SK-N-SH treated with all-trans-retinoic acid at 6 μM for 48 hours (cell line): ENCODE data around the gene LRRC23.
A peak's percentile ranks its signal among the peaks of the same experiment; 100 is the strongest.

ENCODE experiments used
- ATAC-seq: fragments of 200-7000 bp; cut with Tn5 transposase; 3 replicates; pipeline ENCODE4 v1.9.1; 2020; ENCODE audit warnings: mild to moderate bottlenecking, moderate library complexity
- ARNTL ChIP-seq: fragments of 450-650 bp; formaldehyde crosslinking; IDR thresholded peaks from 2 replicates; pipeline ENCODE4 v1.5.0; 2020; ENCODE audit warnings: low read depth, mild to moderate bottlenecking, moderate library complexity, borderline replicate concordance
- BACH2 ChIP-seq: fragments of 250-450 bp; sonication (Bioruptor Pico); IDR thresholded peaks from 2 replicates; pipeline ENCODE4 v1.9.0; 2021; ENCODE audit warnings: mild to moderate bottlenecking, borderline replicate concordance
- CSDC2 ChIP-seq: fragments of 250-450 bp; sonication (Bioruptor Pico); IDR thresholded peaks from 2 replicates; pipeline ENCODE4 v1.5.0; 2020; ENCODE audit warnings: mild to moderate bottlenecking, moderate library complexity
- ESRRG ChIP-seq: fragments of 250-450 bp; sonication (Bioruptor Pico); IDR thresholded peaks from 2 replicates; pipeline ENCODE4 v1.6.1; 2021; ENCODE audit warnings: mild to moderate bottlenecking
- GLIS3 ChIP-seq: fragments of 250-450 bp; sonication (Bioruptor Pico); IDR thresholded peaks from 2 replicates; pipeline ENCODE4 v1.5.0; 2020; ENCODE audit warnings: mild to moderate bottlenecking, moderate library complexity
- ISL1 ChIP-seq: fragments of 250-450 bp; sonication (Bioruptor Pico); IDR thresholded peaks from 2 replicates; pipeline ENCODE4 v2.1.2; 2022; ENCODE audit warnings: mild to moderate bottlenecking, moderate library complexity
- OSR1 ChIP-seq: fragments of 250-450 bp; sonication (Bioruptor Pico); IDR thresholded peaks from 2 replicates; pipeline ENCODE4 v1.8.0; 2022; ENCODE audit warnings: moderate library complexity, mild to moderate bottlenecking, inconsistent platforms
- PPARA ChIP-seq: fragments of 250-450 bp; sonication (Bioruptor Pico); IDR thresholded peaks from 2 replicates; pipeline ENCODE4 v1.5.0; 2020; ENCODE audit warnings: mild to moderate bottlenecking, borderline replicate concordance
- RARB ChIP-seq: fragments of 250-450 bp; sonication (Bioruptor Pico); IDR thresholded peaks from 2 replicates; pipeline ENCODE4 v1.8.0; 2021; ENCODE audit warnings: mild to moderate bottlenecking, moderate library complexity
- SNAI2 ChIP-seq: fragments of 250-450 bp; sonication (Bioruptor Pico); IDR thresholded peaks from 2 replicates; pipeline ENCODE4 v1.5.0; 2020; ENCODE audit warnings: mild to moderate bottlenecking, moderate library complexity
- TCF4 ChIP-seq: fragments of 250-450 bp; sonication (Bioruptor Pico); IDR thresholded peaks from 2 replicates; pipeline ENCODE4 v1.8.0; 2021; ENCODE audit warnings: mild to moderate bottlenecking, moderate library complexity, borderline replicate concordance
- TOX ChIP-seq: fragments of 250-450 bp; sonication (Bioruptor Pico); IDR thresholded peaks from 2 replicates; pipeline ENCODE4 v1.8.0; 2021; ENCODE audit warnings: mild to moderate bottlenecking, moderate library complexity, borderline replicate concordance
- ZC3H10 ChIP-seq: fragments of 250-450 bp; sonication (Bioruptor Pico); IDR thresholded peaks from 2 replicates; pipeline ENCODE4 v1.5.1; 2021; ENCODE audit warnings: mild to moderate bottlenecking, moderate library complexity
- ZFP3 ChIP-seq: fragments of 250-450 bp; sonication (Bioruptor Pico); IDR thresholded peaks from 2 replicates; pipeline ENCODE4 v1.5.0; 2020; ENCODE audit warnings: mild to moderate bottlenecking, moderate library complexity
- ZFP30 ChIP-seq: fragments of 450-650 bp; formaldehyde crosslinking; IDR thresholded peaks from 2 replicates; pipeline ENCODE4 v1.5.0; 2022; ENCODE audit warnings: mild to moderate bottlenecking, moderate library complexity
- ZNF565 ChIP-seq: fragments of 450-650 bp; formaldehyde crosslinking; conservative IDR thresholded peaks from 2 replicates; pipeline ENCODE4 v1.5.0; 2020; ENCODE audit warnings: low read depth, mild to moderate bottlenecking, moderate library complexity
- ZNF70 ChIP-seq: fragments of 450-650 bp; formaldehyde crosslinking; IDR thresholded peaks from 2 replicates; pipeline ENCODE4 v1.5.0; 2020; ENCODE audit warnings: mild to moderate bottlenecking, moderate library complexity
- TF ChIP-seq, protein P1 (sequence below): fragments of 250-450 bp; sonication (Bioruptor Pico); IDR thresholded peaks from 2 replicates; pipeline ENCODE4 v1.5.1; 2020; ENCODE audit warnings: low read depth, mild to moderate bottlenecking, moderate library complexity
- TF ChIP-seq, protein P2 (sequence below): fragments of 250-450 bp; sonication (Bioruptor Pico); IDR thresholded peaks from 2 replicates; pipeline ENCODE4 v1.8.0; 2020; ENCODE audit warnings: mild to moderate bottlenecking, moderate library complexity, borderline replicate concordance
- TF ChIP-seq, protein P3 (sequence below): fragments of 250-450 bp; sonication (Bioruptor Pico); IDR thresholded peaks from 2 replicates; pipeline ENCODE4 v1.5.1; 2021; ENCODE audit warnings: mild to moderate bottlenecking, moderate library complexity

Gene LRRC23

DNA sequence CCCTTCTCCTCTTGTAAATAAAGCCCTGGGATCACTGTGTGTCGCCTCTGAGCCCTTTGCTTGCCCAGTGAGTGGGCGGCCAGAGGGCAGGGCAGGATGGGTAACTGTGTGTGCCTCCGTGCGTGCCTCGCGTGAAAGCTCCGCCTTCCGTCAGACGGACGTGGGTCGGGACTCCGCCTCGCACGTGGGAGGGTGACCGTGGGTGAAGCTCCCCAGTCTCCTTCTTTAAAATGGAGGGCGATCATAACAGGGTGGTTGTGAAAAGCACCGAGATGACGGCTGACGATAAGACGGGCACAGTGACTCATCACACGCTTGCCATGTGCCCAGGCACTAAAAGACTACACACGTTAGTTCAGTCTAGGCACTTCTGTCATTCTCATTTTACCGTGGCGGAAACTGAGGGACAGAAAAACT, 56.7 kb downstream of the LRRC23 start:
- no peak for ATAC-seq
- TF ChIP-seq TCF4 (CRISPR knock-in tag) (no peak), ZFP30 (no peak), GLIS3 (CRISPR knock-in tag) (no peak), ESRRG (CRISPR knock-in tag) (no peak), ISL1 (CRISPR knock-in tag) (no peak), OSR1 (CRISPR knock-in tag) (no peak), SNAI2 (CRISPR knock-in tag) (no peak), ZC3H10 (CRISPR knock-in tag) (no peak), ZNF70 (no peak)

DNA sequence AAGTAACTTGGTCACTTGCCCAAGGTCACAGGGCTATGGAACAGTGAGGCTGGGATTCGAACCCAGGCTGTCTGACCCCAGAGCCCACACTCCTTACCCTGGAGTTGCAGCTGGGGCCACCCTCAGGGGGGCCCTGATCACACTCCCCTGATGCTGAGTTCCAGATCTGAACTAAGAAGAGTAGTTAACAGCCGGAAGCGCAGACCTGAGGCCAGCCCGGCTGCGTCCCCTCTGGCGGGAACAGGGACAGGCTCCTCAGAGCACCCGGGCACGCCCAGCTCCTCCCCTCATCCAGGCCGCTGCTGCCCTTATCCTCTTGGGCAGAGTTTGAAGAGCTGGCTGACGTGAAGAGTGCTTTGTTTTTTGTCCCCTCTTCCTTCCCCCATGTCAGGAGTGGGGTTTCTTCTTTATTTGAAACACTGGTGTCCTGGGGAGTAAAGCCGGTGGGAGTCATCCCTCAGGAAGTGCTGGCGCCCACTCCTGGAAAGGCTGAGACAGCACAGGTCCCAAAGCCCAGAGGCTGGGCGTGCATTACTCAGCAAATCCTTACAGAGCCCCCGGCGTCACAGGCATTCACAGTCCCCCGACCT, 57.2 kb downstream of the LRRC23 start:
- peak; percentile 72 for ATAC-seq
- TF ChIP-seq ARNTL (CRISPR knock-in tag): no peak
- TF ChIP-seq ZFP3 (CRISPR knock-in tag): no peak
- TF ChIP-seq, protein P1, sequence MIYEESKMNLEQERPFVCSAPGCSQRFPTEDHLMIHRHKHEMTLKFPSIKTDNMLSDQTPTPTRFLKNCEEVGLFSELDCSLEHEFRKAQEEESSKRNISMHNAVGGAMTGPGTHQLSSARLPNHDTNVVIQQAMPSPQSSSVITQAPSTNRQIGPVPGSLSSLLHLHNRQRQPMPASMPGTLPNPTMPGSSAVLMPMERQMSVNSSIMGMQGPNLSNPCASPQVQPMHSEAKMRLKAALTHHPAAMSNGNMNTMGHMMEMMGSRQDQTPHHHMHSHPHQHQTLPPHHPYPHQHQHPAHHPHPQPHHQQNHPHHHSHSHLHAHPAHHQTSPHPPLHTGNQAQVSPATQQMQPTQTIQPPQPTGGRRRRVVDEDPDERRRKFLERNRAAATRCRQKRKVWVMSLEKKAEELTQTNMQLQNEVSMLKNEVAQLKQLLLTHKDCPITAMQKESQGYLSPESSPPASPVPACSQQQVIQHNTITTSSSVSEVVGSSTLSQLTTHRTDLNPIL: no peak
- no peak for TF ChIP-seq ZNF565 (CRISPR knock-in tag)
- TF ChIP-seq ESRRG (CRISPR knock-in tag): no peak
- no peak for TF ChIP-seq ZC3H10 (CRISPR knock-in tag)
- TF ChIP-seq, protein P2, sequence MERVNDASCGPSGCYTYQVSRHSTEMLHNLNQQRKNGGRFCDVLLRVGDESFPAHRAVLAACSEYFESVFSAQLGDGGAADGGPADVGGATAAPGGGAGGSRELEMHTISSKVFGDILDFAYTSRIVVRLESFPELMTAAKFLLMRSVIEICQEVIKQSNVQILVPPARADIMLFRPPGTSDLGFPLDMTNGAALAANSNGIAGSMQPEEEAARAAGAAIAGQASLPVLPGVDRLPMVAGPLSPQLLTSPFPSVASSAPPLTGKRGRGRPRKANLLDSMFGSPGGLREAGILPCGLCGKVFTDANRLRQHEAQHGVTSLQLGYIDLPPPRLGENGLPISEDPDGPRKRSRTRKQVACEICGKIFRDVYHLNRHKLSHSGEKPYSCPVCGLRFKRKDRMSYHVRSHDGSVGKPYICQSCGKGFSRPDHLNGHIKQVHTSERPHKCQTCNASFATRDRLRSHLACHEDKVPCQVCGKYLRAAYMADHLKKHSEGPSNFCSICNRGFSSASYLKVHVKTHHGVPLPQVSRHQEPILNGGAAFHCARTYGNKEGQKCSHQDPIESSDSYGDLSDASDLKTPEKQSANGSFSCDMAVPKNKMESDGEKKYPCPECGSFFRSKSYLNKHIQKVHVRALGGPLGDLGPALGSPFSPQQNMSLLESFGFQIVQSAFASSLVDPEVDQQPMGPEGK (CRISPR knock-in tag): no peak
- no peak for TF ChIP-seq GLIS3 (CRISPR knock-in tag)
- no peak for TF ChIP-seq ZNF70
- TF ChIP-seq ISL1 (CRISPR knock-in tag): no peak
- TF ChIP-seq PPARA: no peak
- no peak for TF ChIP-seq BACH2 (CRISPR knock-in tag)

DNA sequence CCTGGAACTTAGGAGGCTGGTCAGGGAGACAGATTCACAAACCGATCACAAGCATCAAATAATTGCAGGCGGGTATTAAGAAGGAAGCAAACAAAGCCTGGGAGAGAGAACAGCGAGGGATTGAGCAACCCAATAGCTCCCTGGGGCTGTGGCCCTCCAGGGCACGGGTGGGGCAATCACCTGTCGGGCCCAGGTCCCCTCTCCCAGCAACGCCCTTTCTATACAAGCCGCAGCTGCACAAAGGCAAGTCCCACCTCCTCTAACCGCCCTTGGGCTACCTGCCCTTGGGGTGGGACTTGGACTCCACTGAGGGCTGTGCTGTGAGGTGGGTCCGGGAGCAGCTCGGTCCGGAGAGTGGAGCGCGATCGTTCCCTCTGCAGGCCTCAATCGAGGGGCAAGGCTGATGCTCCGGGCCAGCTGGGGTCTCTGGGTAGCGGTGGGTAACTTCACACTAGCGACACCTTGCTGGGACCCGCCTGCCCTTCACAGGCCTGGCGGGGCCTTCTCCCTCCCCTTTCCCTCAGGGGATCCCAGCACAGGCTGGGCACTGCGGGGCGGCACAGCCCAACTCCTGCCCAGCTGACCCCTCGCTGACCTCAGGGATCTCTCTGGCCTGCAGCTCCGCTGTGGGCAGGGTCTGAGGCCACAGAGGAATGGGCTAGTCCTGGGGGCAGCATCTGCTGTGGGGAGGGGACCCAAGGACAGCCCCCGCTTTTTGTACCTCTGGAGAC, 57.8 kb downstream of the LRRC23 start:
- TF ChIP-seq, protein P3, sequence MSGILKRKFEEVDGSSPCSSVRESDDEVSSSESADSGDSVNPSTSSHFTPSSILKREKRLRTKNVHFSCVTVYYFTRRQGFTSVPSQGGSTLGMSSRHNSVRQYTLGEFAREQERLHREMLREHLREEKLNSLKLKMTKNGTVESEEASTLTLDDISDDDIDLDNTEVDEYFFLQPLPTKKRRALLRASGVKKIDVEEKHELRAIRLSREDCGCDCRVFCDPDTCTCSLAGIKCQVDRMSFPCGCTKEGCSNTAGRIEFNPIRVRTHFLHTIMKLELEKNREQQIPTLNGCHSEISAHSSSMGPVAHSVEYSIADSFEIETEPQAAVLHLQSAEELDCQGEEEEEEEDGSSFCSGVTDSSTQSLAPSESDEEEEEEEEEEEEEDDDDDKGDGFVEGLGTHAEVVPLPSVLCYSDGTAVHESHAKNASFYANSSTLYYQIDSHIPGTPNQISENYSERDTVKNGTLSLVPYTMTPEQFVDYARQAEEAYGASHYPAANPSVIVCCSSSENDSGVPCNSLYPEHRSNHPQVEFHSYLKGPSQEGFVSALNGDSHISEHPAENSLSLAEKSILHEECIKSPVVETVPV (CRISPR knock-in tag): no peak
- TF ChIP-seq ZFP30 (no peak), SNAI2 (CRISPR knock-in tag) (no peak), TOX (CRISPR knock-in tag) (no peak), TCF4 (CRISPR knock-in tag) (no peak)
- TF ChIP-seq, all 23 proteins: peak for 0
- no peak for ATAC-seq

DNA sequence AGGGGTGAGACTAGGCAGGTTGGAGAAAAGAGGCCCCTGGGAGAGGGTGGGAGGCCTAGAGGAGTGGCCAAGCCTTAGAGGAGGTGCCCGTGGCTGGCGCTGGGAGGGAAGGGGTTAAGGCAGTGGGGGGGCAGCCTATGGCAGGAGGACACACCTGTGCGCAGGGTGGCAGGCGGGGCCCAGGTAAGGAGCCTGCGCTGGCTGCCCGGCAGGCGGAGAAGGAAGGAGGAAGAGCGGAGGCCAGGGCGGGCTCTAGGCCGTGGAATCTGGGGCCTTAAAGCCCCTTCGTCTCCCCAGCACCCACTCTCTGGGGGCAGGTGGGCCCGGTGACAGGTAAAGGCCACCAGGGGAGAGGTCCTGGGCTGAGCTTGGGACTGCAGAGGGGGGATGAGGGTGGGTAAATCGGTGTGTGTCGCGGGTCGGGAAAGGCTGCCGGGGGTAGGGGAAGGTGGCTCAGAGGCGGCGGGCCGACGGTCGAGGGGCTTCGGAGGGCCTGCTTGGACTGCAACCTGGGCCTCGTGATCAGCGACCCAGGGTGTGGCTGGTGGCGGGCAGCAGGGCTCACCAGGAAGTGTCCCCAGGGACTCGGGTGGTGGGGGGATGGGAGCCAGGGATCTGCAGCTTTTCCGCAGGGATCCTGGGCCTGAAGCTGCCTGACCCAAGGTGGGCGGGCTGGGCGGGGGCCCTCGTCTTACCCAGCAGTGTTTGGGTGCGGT, 58.6 kb downstream of the LRRC23 start:
- no peak for ATAC-seq
- TF ChIP-seq CSDC2 (CRISPR knock-in tag) (no peak), ZC3H10 (CRISPR knock-in tag) (no peak), ZFP3 (CRISPR knock-in tag) (no peak), RARB (no peak), TOX (CRISPR knock-in tag) (no peak), ZFP30 (no peak), ARNTL (CRISPR knock-in tag) (no peak)
- TF ChIP-seq, protein P1: no peak
- TF ChIP-seq, protein P2 (CRISPR knock-in tag): no peak
